Mucosa of gallbladder (tissue), 1 donor: ENCODE data around the gene REP15. TPM values are rescaled to one million over a fixed set of nuclear protein-coding genes. Genes with fewer than 3 reads are reported as not detected.

Experiments used
- total RNA-seq: library from RNA; stranded (reverse); gene quantifications from one replicate; pipeline ENCODE4 v1.2.1, GENCODE V29; 2021
- donor health status: DM: no; HTN: no; CAD: no.

Gene REP15
- total RNA-seq, 1 donor from 2014 or later: 0.95 TPM

Other genes with a start within 250 kb of the REP15 start
- not detected for gene SMCO2, start 249.7 kb upstream of the REP15 start, total RNA-seq
- gene PPFIBP1, start 172.2 kb upstream of the REP15 start, total RNA-seq: 46.7 TPM
- 39.9 TPM for gene MRPS35, start 14.4 kb downstream of the REP15 start, total RNA-seq
- gene KLHL42, start 83.8 kb downstream of the REP15 start, total RNA-seq: 37.2 TPM
- gene MANSC4, start 83.8 kb downstream of the REP15 start, total RNA-seq: not detected